BLaER1 treated with 17β-estradiol and CSF1 and Interleukin-3, amounts not matched to agents 10 nM and 100 nM (cell line): ENCODE results near the gene SPTLC2.

Experiments
- H3K27ac ChIP-seq, 11 experiments: shearing (Covaris generic); formaldehyde crosslinking; 2 replicates each; pipeline ENCODE4 v1.8.1; 2022
- H3K27me3 ChIP-seq, 11 experiments: shearing (Covaris generic); formaldehyde crosslinking; 2 replicates each; pipeline ENCODE4 v1.8.1; 2022
- H3K36me3 ChIP-seq, 11 experiments: shearing (Covaris generic); formaldehyde crosslinking; 2 replicates each; pipeline ENCODE4 v1.8.1; 2022
- H3K4me1 ChIP-seq, 10 experiments: shearing (Covaris generic); formaldehyde crosslinking; 2 replicates each; pipeline ENCODE4 v1.8.1; 2022
- H3K4me2 ChIP-seq, 11 experiments: shearing (Covaris generic); formaldehyde crosslinking; 2 replicates each; pipeline ENCODE4 v1.8.1; 2022
- H3K4me3 ChIP-seq, 10 experiments: shearing (Covaris generic); formaldehyde crosslinking; 2 replicates each; pipeline ENCODE4 v1.8.1; 2022
- H3K9ac ChIP-seq, 11 experiments: shearing (Covaris generic); formaldehyde crosslinking; 2 replicates each; pipeline ENCODE4 v1.8.1; 2022
- H3K9me3 ChIP-seq, 11 experiments: shearing (Covaris generic); formaldehyde crosslinking; replicated peaks in 1 of 11; 2 replicates each; pipeline ENCODE4 v1.8.1; 2022
- H4K20me1 ChIP-seq, 11 experiments: shearing (Covaris generic); formaldehyde crosslinking; 2 replicates each; pipeline ENCODE4 v1.8.1; 2022
- Cebpa-rat ChIP-seq, 11 experiments: shearing (Covaris generic); IDR thresholded peaks; 2 replicates each; pipeline ENCODE4 v1.8.1; 2022

SPTLC2 gene

GRCh38 chr14:77616133-77616453, 344 bp downstream of the SPTLC2 start:
- no peak for TF ChIP-seq Cebpa-rat (IDR thresholded peaks at IDR 0.05)
- peak overlapping the region; percentile 79 to 93 (median 88) for H3K9ac ChIP-seq
- H3K4me2 ChIP-seq, result peak overlapping the region; percentile 70 to 93 (median 89)
- H3K9me3 ChIP-seq, result no peaks in the 10 kb centered on the region
- peaks cover 8 to 81% (median 17%) of the 10 kb centered on the region in 10 experiments for H3K4me1 ChIP-seq
- H3K27me3 ChIP-seq, result no peaks in the 10 kb centered on the region
- H3K36me3 ChIP-seq, result peaks cover 0 to 7% (median 0%) of the 10 kb centered on the region in 11 experiments; a peak in 1 of 22 replicates
- H3K27ac ChIP-seq, result peak overlapping the region; percentile 55 to 86 (median 76)
- peak overlapping the region; percentile 84 to 99 (median 93) for H3K4me3 ChIP-seq
- peaks cover 0 to 43% (median 29%) of the 10 kb centered on the region in 11 experiments; a peak in 14 of 22 replicates for H4K20me1 ChIP-seq

DNA sequence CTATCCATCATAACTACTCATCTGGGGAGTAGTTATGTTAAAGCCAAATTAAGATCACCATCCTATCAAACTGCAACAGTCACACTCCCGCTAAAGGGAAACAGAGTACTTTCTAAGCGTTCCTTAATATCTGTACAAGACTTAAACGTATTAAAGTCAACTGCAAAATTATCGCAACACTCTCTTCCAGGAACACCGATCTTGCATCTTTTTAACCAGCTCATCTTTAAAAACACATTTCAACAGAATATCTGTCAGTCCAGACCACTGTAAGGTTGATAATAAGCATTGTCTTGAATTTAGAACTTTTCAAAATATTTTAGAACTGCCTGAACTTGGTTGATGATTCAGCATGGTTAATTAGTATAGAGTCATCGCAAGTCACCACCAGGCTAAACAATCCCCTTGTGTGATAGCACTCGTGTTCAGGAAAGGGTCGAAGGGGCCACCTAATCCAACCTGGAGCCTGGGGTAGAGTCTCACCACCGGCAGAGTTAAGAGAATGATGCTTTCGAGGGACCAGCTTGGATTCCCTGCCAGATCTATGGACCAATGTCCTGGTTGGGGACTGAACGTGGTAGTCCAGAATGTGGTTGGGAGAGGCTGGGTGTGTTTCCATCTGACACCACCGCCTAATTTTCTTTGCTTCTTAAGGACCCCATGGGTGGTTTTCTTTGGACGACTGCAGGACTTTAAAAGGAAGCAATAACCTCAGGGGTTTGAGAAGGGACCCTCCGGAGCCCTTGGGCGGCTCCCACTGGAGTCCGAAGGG, 890 bp downstream of the SPTLC2 start:
- TF ChIP-seq Cebpa-rat (IDR thresholded peaks at IDR 0.05), result no peak
- peaks cover 0 to 7% (median 0%) of the 10 kb centered on the region in 11 experiments; a peak in 2 of 22 replicates for H3K36me3 ChIP-seq
- no peaks in the 10 kb centered on the region for H3K27me3 ChIP-seq
- peaks cover 8 to 75% (median 17%) of the 10 kb centered on the region in 10 experiments for H3K4me1 ChIP-seq
- H3K9ac ChIP-seq, result peak overlapping the region; percentile 79 to 93 (median 88)
- peak overlapping the region; percentile 55 to 86 (median 76) for H3K27ac ChIP-seq
- peaks cover 0 to 47% (median 29%) of the 10 kb centered on the region in 11 experiments; a peak in 14 of 22 replicates for H4K20me1 ChIP-seq
- peak overlapping the region; percentile 84 to 99 (median 93) for H3K4me3 ChIP-seq
- no peaks in the 10 kb centered on the region for H3K9me3 ChIP-seq
- peak overlapping the region; percentile 70 to 93 (median 89) for H3K4me2 ChIP-seq

- no peak for TF ChIP-seq Cebpa-rat (IDR thresholded peaks at IDR 0.05)
- H3K4me3 ChIP-seq, result no peak overlapping the region
- H3K27me3 ChIP-seq, result no peaks in the 10 kb centered on the region
- H4K20me1 ChIP-seq, result peaks cover 0 to 68% (median 37%) of the 10 kb centered on the region in 11 experiments; a peak in 14 of 22 replicates
- peak overlapping the region in 1 of 11 experiments; percentile 42; a peak in 1 of 22 replicates for H3K9ac ChIP-seq
- H3K27ac ChIP-seq, result no peak overlapping the region
- H3K9me3 ChIP-seq, result no peaks in the 10 kb centered on the region
- peaks cover 16 to 61% (median 25%) of the 10 kb centered on the region in 10 experiments for H3K4me1 ChIP-seq
- peaks cover 0 to 7% (median 0%) of the 10 kb centered on the region in 11 experiments; a peak in 2 of 22 replicates for H3K36me3 ChIP-seq
- peak overlapping the region in 4 of 11 experiments; percentile 1 to 93 (median 78); a peak in 5 of 22 replicates for H3K4me2 ChIP-seq
Measured at GRCh38 chr14:77613201-77613600, 3.2 kb downstream of the SPTLC2 start.

DNA sequence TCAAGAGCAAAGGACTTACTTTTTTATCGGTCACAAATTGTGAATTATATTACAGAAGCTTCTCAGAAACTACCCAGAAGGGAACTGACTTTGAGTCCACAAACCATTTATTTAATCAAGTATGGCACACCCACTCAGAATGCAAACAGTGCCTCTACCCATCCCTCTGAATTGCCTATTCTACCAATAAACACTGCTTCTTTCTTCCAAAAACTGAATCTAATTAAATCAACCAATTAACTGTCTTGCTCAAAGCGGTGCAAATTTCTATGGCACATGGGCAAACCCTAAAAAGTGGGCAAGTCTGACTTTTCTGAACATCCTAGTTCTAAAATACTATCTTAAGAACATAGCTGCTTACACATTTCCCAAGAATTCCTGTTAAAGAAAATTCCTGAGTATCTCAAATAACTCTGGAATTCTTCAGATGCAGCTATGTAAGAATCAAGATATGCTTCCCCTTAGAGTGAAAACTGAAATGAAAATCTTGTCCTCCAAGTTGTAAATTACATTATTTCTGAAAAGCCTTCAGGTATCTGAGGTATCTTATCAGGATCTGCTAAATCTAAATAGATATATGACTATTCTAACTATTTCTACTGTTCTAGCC, 4.3 kb downstream of the SPTLC2 start:
- Histone ChIP-seq H3K4me3 (no peak overlapping the region), H4K20me1 (peaks cover 0 to 79% (median 37%) of the 10 kb centered on the region in 11 experiments; a peak in 14 of 22 replicates), H3K4me1 (peaks cover 22 to 61% (median 33%) of the 10 kb centered on the region in 10 experiments), H3K27ac (no peak overlapping the region), H3K36me3 (peaks cover 0 to 7% (median 0%) of the 10 kb centered on the region in 11 experiments; a peak in 2 of 22 replicates), H3K27me3 (no peaks in the 10 kb centered on the region), H3K9me3 (no peaks in the 10 kb centered on the region), H3K4me2 (peak overlapping the region in 2 of 11 experiments; percentile 63 to 92; a peak in 4 of 22 replicates), H3K9ac (no peak overlapping the region; a peak in 1 of 22 replicates)
- no peak for TF ChIP-seq Cebpa-rat (IDR thresholded peaks at IDR 0.05)

DNA sequence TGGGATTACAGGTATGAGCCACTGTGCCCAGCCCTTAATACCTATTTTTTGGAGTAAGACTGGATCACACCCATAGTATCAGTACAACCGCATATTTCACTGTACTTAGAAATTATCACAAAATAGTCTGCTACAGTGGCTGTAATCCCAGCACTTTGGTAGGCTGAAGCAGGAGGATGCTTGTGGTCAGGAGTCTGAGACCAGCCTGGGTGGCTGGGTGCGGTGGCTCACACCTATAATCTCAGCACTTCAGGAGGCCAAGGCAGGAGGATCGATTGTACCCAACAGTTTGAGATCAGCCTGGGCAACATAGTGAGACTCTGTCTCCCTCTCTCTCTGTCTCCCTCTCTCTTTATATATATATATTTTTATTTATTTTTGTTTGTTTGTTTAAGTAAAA, 5.9 kb downstream of the SPTLC2 start:
- Histone ChIP-seq H3K36me3 (peaks cover 0 to 11% (median 0%) of the 10 kb centered on the region in 11 experiments; a peak in 4 of 22 replicates), H3K9ac (no peak overlapping the region), H3K4me3 (no peak overlapping the region), H3K27me3 (no peaks in the 10 kb centered on the region), H3K4me2 (no peak overlapping the region), H3K4me1 (peaks cover 22 to 71% (median 35%) of the 10 kb centered on the region in 10 experiments), H3K9me3 (no peaks in the 10 kb centered on the region), H3K27ac (no peak overlapping the region), H4K20me1 (peaks cover 0 to 94% (median 37%) of the 10 kb centered on the region in 11 experiments; a peak in 15 of 22 replicates)
- no peak for TF ChIP-seq Cebpa-rat (IDR thresholded peaks at IDR 0.05)

- no peak for TF ChIP-seq Cebpa-rat (IDR thresholded peaks at IDR 0.05)
- Histone ChIP-seq H3K27ac (no peak overlapping the region), H3K4me3 (no peak overlapping the region), H3K27me3 (no peaks in the 10 kb centered on the region), H3K36me3 (peaks cover 0 to 11% (median 0%) of the 10 kb centered on the region in 11 experiments; a peak in 5 of 22 replicates), H3K4me2 (no peak overlapping the region), H3K9me3 (no peaks in the 10 kb centered on the region), H3K9ac (no peak overlapping the region), H3K4me1 (peaks cover 19 to 72% (median 29%) of the 10 kb centered on the region in 10 experiments), H4K20me1 (peaks cover 5 to 98% (median 40%) of the 10 kb centered on the region in 11 experiments; a peak in 16 of 22 replicates)
Measured at GRCh38 chr14:77609922-77610321, 6.5 kb downstream of the SPTLC2 start.

- Histone ChIP-seq H3K9me3 (peaks cover 0 to 4% (median 0%) of the 10 kb centered on the region in 11 experiments; a peak in 6 of 22 replicates), H3K27ac (peak overlapping the region in 9 of 11 experiments; percentile 3 to 58 (median 45); a peak in 11 of 22 replicates), H3K27me3 (no peaks in the 10 kb centered on the region), H3K4me1 (peaks cover 23 to 71% (median 31%) of the 10 kb centered on the region in 10 experiments), H4K20me1 (peaks cover 0 to 100% (median 28%) of the 10 kb centered on the region in 11 experiments; a peak in 14 of 22 replicates), H3K4me2 (peak overlapping the region; percentile 47 to 80 (median 60)), H3K36me3 (peaks cover 0 to 19% (median 0%) of the 10 kb centered on the region in 11 experiments; a peak in 6 of 22 replicates), H3K4me3 (no peak overlapping the region), H3K9ac (peak overlapping the region in 8 of 11 experiments; percentile 10 to 56 (median 38); a peak in 9 of 22 replicates)
- TF ChIP-seq Cebpa-rat (IDR thresholded peaks at IDR 0.05), result no peak
Measured at GRCh38 chr14:77607741-77608302, 8.6 kb downstream of the SPTLC2 start.

DNA sequence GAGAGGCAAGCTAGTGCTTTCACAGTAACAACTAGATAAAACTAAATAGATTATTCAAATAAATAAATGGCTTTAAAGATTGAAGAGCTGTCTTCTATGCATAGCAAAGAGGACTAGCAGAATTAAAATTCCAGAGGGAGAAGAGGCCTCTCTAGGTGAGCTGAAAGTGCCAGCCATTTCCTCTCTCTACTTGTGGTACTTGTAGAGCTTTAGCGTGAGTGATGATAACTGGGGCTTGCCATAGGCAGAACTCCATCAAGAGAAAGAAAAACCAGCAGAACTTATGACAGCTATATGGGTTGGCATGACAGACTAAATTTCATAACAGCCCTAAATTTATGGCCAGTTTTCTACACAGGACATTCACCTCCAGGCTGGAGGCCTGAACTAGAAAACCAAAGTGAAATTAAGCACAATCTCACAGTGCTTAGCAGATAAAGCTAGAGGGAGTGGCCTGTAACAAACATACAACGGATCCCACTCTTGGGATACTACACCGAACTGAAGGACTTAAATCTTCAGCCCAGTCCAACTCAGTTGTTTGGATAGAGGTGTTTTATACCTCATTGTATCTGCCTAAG, 11.0 kb downstream of the SPTLC2 start:
- Histone ChIP-seq H3K4me3 (no peak overlapping the region), H3K4me1 (peaks cover 23 to 54% (median 31%) of the 10 kb centered on the region in 10 experiments)

More for the DNA sequence above, 11.0 kb downstream of the SPTLC2 start:
- H3K36me3 ChIP-seq, result peaks cover 0 to 26% (median 6%) of the 10 kb centered on the region in 11 experiments; a peak in 11 of 22 replicates
- no peak for TF ChIP-seq Cebpa-rat (IDR thresholded peaks at IDR 0.05)
- H3K9me3 ChIP-seq, result peaks cover 0 to 19% (median 12%) of the 10 kb centered on the region in 11 experiments; a peak in 17 of 22 replicates
- peak overlapping the region in 1 of 11 experiments; percentile 9; a peak in 1 of 22 replicates for H3K4me2 ChIP-seq
- no peak overlapping the region for H3K9ac ChIP-seq
- H3K27ac ChIP-seq, result no peak overlapping the region
- peaks cover 0 to 100% (median 19%) of the 10 kb centered on the region in 11 experiments; a peak in 13 of 22 replicates for H4K20me1 ChIP-seq
- H3K27me3 ChIP-seq, result no peaks in the 10 kb centered on the region
